T-helper 2 cell (primary cell): Measurements from ENCODE around the gene P2RX1.
A peak's percentile ranks its signal among the peaks of the same experiment; 100 is the strongest.
"Not testable (repeated sequence)": the region's sequence is repeated elsewhere in the genome, so short reads cannot be mapped to it uniquely, and the experiment has no call there.

Experiments
- DNase-seq, 5 experiments: peaks; one replicate each; pipeline versions ENCODE4 v3.0.0 to v3.0.0-alpha.2; 2012 to 2022

P2RX1 gene

GRCh38 chr17:3885970-3886369 is 30.3 kb downstream of the P2RX1 start:
- no peak for DNase-seq

DNA sequence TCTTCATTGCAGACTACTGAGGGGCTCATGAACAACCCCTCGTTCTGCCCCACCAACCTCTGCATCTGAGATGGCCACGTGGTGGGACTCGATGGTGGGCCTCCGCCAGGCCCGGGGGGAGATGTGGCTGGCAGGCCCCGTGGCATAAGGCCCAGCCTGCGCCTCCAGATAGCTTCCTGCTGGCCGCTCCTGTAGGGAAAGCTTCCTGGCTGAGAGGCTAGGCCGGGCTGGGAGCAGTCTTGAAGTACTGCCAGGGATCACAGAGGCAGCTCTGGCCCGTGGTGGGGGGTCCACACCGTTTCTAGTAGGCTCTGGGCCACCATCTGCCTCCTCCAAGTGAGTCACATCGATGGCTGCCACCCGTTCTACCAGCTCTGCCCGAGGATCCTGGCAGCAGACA is 31.0 kb downstream of the P2RX1 start:
- DNase-seq = no peak

DNA sequence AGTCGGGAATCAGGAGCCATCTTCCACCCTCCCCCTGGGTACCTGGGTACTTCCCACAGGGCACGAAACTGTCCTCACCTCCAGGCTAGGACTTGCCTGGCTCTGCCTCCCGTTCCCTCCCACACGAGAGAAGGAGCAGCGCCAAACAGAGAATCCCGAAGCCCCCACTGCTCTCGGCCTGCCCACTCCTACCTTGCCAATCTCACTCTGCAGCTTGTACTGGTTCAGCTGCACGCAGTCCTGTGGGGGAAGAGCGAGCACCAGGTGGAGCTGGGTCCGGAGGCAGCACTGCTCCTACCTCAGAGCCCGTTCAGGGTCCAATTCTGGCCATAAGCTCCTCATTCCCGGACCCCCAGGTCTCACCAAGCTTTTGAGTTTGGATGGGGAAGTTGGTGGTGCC is 32.1 kb downstream of the P2RX1 start:
- DNase-seq = no peak

DNA sequence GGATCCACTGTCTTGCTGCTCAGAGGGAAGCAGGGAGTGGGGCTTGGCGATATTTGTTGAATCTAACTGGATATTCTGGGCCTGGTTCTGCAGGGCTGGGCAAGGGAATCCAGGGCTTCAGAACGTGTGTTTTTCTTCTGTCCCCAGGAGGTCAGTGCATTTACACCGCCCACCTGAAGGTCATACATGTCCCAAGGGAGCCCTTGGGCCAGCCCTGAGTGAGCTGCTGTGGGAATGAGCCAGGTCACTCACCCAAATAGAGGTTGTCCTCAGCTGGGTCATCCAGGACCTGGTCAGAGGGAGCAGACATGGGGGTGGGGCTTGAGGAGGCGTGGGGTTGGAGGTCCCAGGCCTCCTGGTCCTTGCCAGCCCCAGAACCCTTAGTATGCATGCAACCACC is 34.0 kb downstream of the P2RX1 start:
- DNase-seq = no peak

DNA sequence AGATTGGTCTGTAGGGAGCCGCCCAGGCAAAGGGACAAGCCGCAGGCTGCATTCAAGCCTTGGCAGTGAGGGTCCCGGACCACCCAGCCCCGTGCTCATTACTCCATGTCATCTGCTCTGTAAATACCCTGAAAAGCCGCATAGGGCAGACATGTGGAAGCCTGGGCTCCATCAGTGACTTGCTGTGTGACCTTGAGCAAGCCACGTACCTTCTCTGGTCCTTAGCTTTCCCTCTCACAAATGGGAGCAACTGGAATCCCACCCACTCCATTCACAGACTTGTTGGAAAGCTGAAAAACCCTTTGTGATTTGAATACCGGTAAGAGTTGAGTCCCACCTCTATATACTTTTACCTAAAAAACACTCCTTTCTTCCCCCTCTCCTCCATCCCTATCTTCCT is 35.3 kb downstream of the P2RX1 start:
- DNase-seq = no peak

- DNase-seq = no peak
These were observed 36.5 kb downstream of the P2RX1 start for GRCh38 chr17:3879591-3880417.

GRCh38 chr17:3879186-3879585 is 37.1 kb downstream of the P2RX1 start:
- no peak for DNase-seq

GRCh38 chr17:3877220-3877619 is 39.0 kb downstream of the P2RX1 start:
- no peak for DNase-seq

DNA sequence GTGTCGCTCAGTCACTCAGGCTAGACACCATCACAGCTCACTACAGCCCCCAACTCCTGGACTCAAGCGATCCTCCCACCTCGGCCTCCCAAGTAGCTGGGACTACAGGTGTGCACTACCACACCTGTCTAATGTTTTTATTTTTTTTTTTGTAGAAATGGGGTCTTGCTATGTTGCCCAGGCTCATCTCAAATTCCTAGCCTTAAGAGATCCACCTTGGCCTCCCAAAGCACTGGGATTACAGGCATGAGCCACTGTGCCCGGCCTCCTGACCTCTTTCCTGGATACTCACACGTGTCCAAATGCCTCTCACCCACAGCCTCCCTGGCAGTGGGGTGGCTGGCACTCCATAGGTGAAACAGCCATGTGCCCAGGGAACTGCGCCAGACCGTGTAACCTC is 40.9 kb downstream of the P2RX1 start:
- DNase-seq = no peak

DNA sequence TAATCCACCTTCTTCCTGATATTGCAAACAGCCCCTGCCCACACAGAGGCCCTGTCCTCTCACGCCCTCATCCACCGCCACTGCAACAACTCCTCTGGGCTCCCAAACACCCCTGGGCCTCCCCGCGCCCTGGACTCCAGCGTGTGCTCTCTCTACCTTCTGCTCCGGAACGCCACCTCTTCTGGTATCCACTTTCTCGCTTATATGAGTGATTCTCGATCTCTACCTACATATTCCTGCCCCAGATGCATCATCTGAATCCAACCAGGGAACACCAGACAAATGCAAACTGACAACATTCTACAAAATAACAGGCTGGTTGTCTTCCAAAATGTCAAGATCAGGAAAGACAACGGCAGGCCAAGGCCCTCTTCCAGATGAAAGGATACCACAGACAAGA is 42.4 kb downstream of the P2RX1 start:
- DNase-seq = no peak

- peak in 1 of 5 experiments; percentile 44 for DNase-seq
These were observed 45.4 kb downstream of the P2RX1 start for GRCh38 chr17:3870871-3871306.

- DNase-seq = no peak
These were observed 48.7 kb downstream of the P2RX1 start for GRCh38 chr17:3867606-3868005.

GRCh38 chr17:3867106-3867505 is 49.2 kb downstream of the P2RX1 start:
- DNase-seq = no peak

DNA sequence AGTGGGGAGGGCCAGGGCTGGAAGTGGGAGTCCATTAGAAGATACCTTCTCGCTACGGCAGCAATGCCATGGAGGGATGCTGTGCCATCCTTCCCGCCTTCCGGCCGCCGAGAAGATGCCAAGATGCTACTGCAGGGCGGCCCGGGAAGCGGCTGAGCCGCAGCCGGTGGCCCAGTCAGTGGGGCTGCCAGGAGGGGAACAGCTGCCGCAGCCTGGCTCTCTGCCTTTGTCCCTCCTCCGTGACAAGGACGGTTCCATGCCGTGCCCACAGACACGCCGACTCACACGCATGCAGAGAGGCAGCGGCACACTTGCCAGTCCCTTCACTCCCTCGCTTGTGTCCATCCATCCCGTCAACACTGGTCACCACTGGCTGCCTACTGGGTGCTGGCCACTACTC is 50.0 kb downstream of the P2RX1 start:
- DNase-seq = no peak

- no peak for DNase-seq
These were observed 51.1 kb downstream of the P2RX1 start for GRCh38 chr17:3865176-3865575.

- no peak for DNase-seq
These were observed 51.7 kb downstream of the P2RX1 start for GRCh38 chr17:3864534-3864933.

GRCh38 chr17:3861761-3862681 is 54.2 kb downstream of the P2RX1 start:
- DNase-seq = no peak

DNA sequence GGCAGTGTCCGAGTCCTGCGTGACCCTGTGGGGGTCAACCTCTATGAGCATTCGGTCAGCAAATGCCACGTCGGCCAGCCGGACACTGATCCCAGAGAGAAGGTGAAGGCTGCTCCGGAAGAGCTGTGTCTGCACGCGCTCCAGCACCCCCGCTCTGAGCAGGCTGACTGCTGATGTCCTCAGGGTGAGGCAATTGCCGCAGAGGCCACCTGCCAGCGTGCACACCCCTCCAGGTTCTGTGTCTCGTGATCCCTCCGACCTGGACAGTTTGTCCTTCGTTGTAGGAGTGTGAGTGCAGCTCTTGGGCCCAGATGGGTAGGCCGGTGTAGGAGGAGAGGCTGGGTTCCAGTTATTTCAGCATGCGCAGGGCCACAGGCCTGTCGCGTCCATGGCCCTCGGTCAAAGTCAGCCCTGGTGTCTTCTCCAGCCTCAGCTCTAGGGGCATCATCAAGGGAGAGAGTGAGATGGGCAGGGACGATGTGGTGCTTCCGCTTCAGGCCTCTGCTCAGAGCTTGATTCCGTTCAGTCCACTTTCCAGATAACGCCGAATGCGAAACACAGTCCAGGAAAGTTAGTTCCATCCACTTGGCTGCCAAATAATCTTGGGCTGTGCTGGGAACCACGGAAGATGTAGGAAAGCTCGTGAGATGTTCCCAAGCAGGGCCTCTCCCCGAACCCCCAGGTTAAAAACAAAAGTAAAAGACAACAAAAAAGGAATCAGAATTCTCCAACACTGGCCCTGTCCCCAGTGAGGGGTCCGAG is 55.1 kb downstream of the P2RX1 start:
- DNase-seq = no peak

- DNase-seq = no peak
These were observed 56.3 kb downstream of the P2RX1 start for GRCh38 chr17:3859940-3860339.

GRCh38 chr17:3857261-3858105 is 58.8 kb downstream of the P2RX1 start:
- no peak for DNase-seq

DNA sequence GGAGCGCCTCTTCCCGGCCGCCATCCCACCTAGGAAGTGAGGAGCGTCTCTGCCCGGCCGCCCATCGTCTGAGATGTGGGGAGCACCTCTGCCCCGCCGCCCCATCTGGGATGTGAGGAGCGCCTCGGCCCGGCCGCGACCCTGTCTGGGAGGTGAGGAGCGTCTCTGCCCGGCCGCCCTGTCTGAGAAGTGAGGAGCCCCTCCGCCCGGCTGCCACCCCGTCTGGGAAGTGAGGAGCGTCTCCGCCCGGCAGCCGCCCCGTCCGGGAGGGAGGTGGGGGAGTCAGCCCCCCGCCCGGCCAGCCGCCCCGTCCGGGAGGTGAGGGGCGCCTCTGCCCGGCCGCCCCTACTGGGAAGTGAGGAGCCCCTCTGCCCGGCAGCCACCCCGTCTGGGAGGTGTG is 62.1 kb downstream of the P2RX1 start:
- not testable (repeated sequence) for DNase-seq

- DNase-seq = no peak
These were observed 63.7 kb downstream of the P2RX1 start for GRCh38 chr17:3852561-3852960.
